COLO668 (cell line): ENCODE measurements around the gene ATP11A.
"Not testable (repeated sequence)": the region's sequence is repeated elsewhere in the genome, so short reads cannot be mapped to it uniquely, and the experiment has no call there.

Experiments used
- DNase-seq: peaks from one replicate; lab custom pipeline; 2025; ENCODE audit not compliant: unreplicated experiment; lab: John Stamatoyannopoulos, UW

ATP11A gene

DNA sequence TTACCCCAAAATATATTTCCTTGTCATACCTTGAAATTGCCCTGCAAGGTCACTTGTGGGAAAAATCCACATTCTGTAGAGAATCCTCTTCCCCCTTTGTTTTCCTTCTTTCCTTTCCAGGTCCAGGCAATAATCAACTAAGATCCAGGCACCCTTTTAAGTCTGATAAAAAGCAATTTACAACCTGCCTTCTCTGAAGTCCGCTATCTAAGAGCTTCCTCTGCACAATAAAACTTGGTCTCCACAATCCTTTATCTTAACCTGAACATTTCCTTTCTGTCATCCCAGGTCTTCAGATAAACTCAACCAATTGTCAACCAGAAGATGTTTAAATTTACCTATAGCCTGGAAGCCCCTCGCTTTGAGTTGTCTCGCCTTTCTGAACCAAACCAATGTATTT, 19.5 kb downstream of the ATP11A start:
- not testable (repeated sequence) for DNase-seq

DNA sequence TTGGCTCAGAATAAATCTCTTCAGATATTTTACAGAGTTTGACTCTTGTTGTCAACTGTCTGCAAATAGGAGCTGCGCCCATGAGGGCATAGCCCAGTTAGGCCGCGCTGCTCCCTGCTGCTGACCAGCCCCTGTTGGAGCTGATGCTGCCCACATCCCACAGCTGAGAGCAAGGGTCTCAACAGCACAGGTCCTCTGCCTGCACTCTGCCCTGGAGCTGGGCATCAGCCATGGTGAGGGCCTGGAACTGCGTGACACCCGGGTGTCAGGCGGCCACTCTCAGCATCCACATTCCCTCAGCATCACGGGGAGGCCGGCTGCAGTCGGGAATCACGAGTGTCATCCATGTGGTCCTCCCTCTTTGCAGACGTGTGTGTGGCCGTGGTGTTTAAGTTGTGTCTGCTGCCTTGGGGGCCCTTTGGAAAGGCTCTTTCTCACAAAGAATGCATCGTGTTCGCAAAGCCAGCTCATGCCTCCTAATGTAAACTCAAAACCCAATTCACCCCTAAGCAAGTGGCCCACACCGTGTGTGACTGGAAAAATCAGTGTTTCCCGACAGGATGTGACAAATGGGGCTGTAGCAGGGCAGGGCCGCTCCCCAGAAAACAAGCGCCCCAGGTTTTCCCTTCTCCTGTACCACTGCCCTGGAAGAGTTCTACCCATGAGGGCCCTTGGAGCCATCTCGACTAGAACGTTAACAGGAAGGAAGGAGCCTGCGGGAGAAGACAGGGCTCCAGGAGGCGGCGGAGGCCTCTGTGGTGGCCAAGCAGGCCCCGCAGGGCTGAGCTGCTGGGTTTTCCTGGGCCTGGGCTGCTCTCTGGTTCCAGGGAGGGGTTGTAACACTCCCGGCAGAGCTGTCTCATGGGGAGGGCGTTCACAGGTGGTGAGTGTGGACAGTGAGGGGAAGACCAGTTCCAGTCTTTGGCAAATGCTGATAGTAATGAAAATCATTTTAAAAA, 20.3 kb downstream of the ATP11A start:
- no peak for DNase-seq

DNA sequence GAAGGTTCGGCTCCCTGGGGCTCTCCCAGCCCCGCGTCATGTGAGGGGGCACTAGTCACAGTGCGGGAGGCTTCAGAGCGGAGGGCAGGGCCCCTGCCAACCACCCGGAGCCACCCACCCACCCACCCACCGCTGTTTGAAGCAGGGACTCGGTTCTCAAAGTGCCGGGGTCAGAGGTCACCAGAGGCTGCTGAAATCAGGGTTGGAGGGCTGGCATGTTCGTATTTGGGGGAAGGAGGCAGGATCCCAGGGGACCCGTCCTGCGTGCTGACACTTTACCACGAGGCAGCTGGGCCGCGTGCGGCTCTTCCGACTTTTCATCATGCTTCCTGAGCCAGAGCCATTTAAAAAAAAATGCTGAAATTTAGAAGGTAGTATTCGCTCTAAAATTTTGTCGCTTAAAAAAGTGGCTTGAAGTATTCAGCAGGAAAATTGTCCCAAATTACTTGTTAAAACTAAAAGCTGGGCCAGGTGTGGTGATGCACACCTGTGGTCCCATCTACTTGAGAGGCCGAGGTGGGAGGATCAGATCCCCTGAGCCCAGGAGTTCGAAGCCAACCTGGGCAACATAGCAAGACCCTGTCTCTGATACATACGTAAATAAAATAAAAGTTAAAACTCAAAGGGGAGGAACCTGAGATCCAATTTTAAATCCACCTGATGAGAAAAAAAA, 21.2 kb downstream of the ATP11A start:
- no peak for DNase-seq

- DNase-seq, result peak; percentile 81
Observed at GRCh38 chr13:112711528-112712265, 21.9 kb downstream of the ATP11A start.

- DNase-seq, result no peak
Observed at GRCh38 chr13:112712451-112713207, 22.8 kb downstream of the ATP11A start.

DNA sequence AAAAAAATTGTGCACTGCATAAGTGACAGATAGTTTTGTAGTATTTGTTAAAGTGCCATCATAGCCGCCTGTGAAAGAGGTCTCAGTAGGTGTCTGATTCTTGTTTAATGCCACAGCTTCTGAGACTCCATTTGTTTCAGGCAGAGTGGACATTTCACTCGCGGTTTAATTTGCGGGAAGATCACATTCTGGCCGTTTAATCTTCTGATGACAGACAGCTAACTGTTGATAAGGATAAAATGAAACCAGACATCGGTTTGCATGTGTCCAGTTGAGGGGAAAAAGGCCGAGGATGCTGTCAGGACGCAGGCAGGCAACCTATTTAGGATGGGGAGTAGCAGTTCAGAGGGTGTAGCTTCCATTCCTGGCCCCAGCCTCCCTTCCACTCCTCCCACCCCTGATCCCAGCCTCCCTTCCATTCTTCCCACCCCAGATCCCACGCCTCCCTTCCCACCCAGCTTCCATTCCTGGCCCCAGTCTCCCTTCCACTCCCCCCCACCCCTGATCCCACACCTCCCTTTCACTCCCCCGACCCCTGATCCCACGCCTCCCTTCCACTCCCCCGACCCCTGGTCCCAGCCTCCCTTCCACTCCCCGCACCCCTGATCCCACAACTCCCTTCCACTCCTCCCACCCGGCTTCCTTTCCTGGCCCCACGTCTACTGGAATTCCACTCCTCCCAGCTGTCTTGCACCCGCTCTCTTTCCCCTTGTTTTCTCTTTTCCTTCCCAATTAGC, 23.8 kb downstream of the ATP11A start:
- no peak for DNase-seq

DNA sequence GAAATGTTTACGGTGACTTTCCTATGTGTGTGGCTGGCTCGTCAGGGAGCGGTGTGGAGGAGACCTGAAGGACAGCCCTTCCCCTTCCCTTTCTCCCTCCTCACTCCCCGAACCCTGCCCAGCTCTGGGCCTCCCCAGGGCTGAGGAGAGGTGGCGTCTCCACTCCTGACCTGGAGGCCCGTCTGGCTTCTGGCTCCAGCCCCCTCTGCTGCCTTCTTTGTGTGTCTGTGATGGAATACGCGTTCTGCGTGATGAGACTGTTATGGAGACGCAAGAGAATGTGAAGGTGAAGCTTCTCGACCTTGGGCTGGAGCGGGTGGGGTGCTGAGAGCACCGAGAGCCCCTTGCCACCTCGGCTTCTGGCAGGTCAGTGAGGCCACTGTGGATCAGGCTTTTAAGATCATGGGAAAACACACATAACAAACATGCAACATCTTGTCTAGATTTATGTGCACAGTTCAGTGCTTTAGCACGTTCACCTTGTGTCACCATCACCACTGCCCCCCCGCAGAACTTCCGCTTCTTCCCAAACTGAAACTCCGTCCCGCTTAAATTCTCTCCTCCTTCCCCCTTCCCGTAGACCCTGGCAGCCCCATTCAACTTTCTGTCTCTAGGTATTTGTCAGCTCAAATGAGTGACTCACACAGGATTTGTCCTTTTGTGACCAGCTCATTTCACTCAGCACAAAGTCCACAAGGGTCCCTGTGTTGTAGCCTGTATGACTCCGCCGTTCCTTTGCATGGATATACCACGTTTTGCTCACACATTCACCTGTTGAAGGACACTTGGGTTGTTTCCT, 24.7 kb downstream of the ATP11A start:
- no peak for DNase-seq

DNA sequence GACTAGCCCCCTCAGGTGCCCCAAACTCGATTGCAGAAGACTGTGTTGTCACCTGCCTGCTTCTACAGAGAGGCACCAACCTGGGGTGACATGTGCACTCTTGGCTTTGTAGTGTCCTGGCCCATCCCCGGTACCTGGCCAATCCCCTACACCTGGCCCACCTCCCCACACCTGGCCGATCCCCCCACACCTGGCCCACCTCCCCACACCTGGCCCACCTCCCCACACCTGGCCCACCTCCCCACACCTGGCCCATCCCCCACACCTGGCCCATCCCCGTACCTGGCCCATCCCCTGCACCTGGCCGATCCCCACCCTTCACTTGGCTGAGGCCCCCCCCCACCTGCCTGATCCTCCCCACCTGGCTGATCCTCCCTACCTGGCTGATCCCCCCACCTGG, 25.4 kb downstream of the ATP11A start:
- DNase-seq, result no peak

GRCh38 chr13:112715715-112716460, 26.1 kb downstream of the ATP11A start:
- no peak for DNase-seq

DNA sequence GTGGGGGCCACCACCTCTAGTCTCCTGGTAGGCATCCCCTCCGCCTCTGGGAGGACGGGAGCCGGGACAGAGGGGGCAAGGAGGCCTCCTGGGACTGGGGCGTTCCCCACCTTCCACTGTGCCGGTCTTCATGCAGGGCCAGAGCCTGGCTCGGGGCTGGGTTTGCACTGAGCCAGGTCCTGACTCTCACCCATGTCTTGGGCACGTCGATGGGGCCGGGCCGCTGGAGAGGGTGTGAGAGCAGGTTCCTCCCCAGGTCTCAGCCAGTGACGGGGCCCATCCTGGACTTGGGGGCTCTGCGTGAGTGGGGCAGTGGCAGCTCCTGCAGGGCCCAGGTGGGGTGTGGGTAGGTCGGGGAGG, 26.6 kb downstream of the ATP11A start:
- no peak for DNase-seq

GRCh38 chr13:112716841-112717520, 27.1 kb downstream of the ATP11A start:
- no peak for DNase-seq

DNA sequence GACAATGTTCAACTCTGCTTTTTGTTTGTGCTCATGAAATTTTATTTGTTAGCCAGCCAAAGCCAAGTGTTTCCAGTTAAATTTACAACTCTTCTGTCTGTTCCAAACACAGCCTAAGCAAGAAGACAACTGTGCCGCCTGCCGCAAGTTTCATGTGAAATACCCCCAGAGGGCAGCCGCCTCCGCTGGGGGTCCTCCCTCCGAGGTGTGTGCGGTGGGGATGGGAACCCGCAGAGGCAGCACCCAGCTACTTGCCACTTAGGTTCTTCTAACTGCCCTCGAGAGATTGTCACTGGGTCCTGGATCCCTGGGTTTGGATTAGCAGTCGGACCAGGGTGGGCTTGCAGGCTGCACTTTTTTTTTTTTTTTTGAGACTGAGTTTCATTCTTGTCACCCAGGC, 28.5 kb downstream of the ATP11A start:
- DNase-seq, result no peak

- no peak for DNase-seq
Observed at GRCh38 chr13:112719016-112719415, 29.2 kb downstream of the ATP11A start.

DNA sequence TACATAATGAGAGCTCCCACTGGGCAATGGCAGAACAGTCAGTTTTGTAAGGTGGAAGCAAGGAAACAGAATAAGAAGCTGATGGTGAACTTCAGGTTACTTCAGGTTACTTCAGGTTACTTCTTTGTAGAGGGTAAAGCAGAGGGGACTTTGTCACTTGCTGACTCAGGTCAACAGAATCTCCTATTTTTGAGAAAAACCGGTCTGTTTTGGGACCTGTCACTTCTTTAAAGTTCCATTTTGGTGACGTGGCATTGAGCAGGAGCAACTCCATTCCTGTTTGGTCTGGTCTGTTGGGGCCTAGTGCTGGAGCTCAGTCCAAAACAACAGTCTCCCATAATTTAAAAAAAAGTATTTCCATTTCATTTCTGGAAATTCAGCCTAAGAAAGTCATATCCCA, 29.7 kb downstream of the ATP11A start:
- no peak for DNase-seq

DNA sequence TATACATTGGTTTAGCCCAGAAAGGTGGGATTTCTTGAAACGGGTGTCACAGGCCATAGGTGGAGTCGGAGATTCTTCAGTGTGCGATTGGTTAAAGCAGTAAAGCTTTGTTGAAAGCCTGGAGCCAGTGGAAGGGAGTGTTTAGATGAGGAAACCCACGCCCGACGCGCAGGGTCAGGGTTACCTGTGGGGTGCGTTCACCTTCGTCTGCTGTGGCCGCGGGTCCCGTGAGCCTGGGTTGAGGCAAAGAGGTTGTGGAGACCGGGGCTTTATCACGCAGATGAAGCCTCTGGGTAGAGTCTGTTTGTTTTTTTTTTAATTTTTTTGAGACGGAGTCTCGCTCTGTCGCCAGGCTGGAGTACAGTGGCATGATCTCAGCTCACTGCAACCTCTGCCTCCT, 30.4 kb downstream of the ATP11A start:
- no peak for DNase-seq

GRCh38 chr13:112720814-112721197, 31.0 kb downstream of the ATP11A start:
- no peak for DNase-seq

DNA sequence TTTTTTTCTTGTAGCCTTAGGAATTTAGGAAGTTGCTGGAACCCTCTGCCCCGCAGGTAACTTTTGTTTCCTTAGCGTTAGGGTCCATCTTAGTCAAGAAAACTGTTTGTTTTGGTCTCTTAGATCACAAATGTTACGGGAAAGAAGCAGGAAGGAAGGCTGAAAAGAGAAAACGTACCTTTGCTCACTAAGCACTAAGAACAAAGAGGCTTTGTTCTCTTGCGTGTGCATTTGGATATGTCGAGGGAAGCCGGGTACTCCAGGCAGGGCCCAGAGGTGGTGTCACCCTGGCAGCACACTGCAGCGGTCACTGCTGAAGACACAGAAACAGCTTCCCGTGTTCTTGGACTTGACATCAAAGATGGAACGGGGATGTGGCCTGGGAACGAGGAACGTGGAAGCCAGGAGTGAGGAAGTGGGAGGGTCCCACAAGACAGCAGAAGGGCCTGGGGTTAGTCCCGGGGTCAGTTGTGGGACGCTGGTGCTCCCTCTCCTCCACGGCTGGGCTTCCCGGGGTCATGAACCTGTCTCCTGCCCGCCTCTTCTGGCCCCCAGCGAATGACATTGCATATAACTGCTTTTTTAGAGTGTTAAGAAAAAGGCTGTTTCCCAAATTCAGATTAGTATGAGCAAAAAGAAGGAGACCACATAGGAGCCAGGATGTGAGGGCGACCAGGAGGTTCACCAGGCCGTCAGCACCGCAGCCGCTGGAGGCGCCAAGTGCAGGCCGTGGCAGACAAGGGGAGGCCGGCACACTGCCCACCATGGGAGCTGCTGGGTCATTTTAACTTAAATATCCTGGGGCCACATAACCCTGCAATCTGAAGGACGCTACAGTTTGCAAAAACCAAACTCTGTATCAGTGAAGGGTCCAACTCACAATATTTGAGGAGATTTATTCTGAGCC, 31.6 kb downstream of the ATP11A start:
- no peak for DNase-seq
